Activated naive CD4-positive, alpha-beta T cell treated with anti-CD3 and anti-CD28 coated beads, Interleukin-2, amount 10 ng/mL, durations not matched to agents 7 days and 5 days (primary cell): ENCODE measurements around the gene SGCD.

Source experiments
- CTCF ChIA-PET: fragments of 350-600 bp; sonication (Branson Sonifier 250); formaldehyde crosslinking; loops from one replicate; lab custom pipeline; 2021; ENCODE audit warnings: antibody characterized with exemption; lab: Charles Lee
- DNase-seq: peaks from one replicate; pipeline ENCODE4 v3.0.0-alpha.2; 2020
- H3K27ac Mint-ChIP-seq: one replicate; pipeline ENCODE4 v1.8.0; 2021; ENCODE audit warnings: mild to moderate bottlenecking, moderate library complexity, mixed read lengths
- H3K27me3 Mint-ChIP-seq: one replicate; pipeline ENCODE4 v1.8.0; 2021; ENCODE audit warnings: mild to moderate bottlenecking, mixed read lengths
- H3K36me3 Mint-ChIP-seq: one replicate; pipeline ENCODE4 v1.8.0; 2021; ENCODE audit warnings: mixed read lengths
- H3K4me1 Mint-ChIP-seq: one replicate; pipeline ENCODE4 v1.8.0; 2021; ENCODE audit warnings: mixed read lengths
- H3K4me3 Mint-ChIP-seq: one replicate; pipeline ENCODE4 v1.8.0; 2021; ENCODE audit warnings: mild to moderate bottlenecking, moderate library complexity, mixed read lengths
- H3K9me3 Mint-ChIP-seq: one replicate; pipeline ENCODE4 v1.8.0; 2021; ENCODE audit warnings: mixed read lengths

The SGCD gene

DNA sequence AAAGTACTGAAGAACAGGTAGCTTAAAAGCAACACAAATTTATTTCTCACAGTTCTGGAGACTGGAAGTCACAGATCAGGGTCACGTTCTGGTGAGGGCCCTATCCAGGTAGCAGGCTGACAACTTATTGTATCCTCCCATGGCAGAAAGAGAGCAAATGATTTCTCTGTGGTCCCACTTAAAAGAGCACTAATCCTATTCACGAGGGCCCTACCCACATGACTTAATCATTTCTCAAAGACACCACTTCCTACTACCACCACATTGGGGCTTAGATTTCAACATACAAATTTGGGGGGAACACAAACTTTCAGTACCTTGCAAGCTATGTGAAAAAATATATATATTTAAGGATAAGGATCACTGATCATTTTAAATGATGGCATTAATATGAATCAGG, 447.3 kb downstream of the SGCD start:
- H3K27me3 Mint-ChIP-seq: peaks cover 3% of the 10 kb centered on the region
- H3K27ac Mint-ChIP-seq: no peak overlapping the region
- H3K4me3 Mint-ChIP-seq: no peak overlapping the region
- no peak for DNase-seq
- no peaks in the 10 kb centered on the region for H3K9me3 Mint-ChIP-seq
- peaks cover 3% of the 10 kb centered on the region for H3K36me3 Mint-ChIP-seq
- peaks cover 17% of the 10 kb centered on the region for H3K4me1 Mint-ChIP-seq
- CTCF ChIA-PET: no interaction called here

DNA sequence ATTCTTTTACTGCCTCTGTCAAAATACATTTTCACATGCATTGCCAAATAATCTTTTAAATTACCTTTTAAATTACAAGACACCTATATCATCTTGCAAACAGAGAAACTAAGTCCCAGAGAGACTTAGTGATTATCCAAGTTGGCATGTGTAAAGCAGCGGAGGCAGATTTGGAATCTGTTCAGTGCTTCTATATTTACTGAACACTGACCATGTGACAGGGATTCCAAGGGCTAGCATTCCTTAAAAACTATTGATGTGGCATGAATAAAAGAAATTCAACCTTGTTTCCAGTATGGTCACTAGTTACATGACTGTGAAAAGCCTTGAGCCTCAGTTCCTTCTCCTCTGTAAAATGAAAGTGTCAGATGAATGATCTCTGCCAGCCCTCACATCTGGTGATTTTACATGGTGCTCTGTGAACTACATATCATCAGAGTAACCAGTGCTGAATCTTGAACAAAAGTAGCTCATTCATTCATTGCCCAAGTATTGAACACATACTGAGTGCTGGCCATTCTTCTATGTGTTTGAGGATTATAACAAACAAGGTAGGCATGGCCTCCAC, 451.3 kb downstream of the SGCD start:
- no peak overlapping the region for H3K4me3 Mint-ChIP-seq

DNA sequence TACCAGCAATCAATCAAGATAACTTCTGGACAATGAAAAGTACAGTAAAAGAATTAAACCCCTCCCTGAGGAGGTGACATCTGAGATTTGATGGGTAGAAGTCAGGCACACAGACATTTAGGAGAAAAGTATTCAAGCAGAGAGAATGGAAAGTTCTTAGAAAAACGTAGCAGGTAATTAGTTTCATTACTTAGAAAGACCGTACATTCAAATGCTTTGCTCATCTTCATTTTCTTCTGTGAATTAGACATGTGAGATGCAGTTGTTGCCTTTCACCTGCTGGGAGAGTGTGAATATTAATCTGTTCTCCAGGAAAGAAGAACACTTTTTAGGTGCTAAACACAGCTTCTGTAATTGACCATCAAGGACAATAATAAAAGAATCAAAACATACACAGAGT, 451.8 kb downstream of the SGCD start:
- peak overlapping the region; percentile 82 for H3K27ac Mint-ChIP-seq
- no peak for DNase-seq
- no peak overlapping the region for H3K4me3 Mint-ChIP-seq
- H3K4me1 Mint-ChIP-seq: peaks cover 19% of the 10 kb centered on the region
- CTCF ChIA-PET: no interaction called here
- peaks cover 3% of the 10 kb centered on the region for H3K36me3 Mint-ChIP-seq
- H3K9me3 Mint-ChIP-seq: no peaks in the 10 kb centered on the region
- peaks cover 3% of the 10 kb centered on the region for H3K27me3 Mint-ChIP-seq

More for the DNA sequence above, 451.3 kb downstream of the SGCD start:
- peak overlapping the region; percentile 82 for H3K27ac Mint-ChIP-seq
- peaks cover 19% of the 10 kb centered on the region for H3K4me1 Mint-ChIP-seq
- DNase-seq: no peak
- no peaks in the 10 kb centered on the region for H3K9me3 Mint-ChIP-seq
- H3K36me3 Mint-ChIP-seq: peaks cover 3% of the 10 kb centered on the region
- CTCF ChIA-PET: no interaction called here
- peaks cover 3% of the 10 kb centered on the region for H3K27me3 Mint-ChIP-seq

DNA sequence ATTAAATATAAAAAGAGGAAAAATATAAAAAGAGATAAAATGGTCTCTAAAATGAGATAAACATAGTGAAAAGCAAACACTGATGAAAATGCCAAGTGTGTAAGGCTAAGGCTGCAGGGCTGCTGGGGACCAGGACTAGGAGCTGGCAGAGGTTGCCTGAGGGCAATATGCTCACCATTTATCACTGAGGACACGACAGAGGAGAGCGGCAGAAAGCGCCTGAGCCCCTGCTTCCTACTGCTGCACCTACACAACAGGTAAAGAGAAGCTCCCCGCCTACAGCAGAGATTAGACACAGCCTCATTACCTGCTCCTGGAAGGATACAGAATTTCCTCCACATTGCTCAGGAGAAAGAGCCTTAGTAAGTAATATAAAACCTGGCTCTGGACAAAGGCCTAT, 452.5 kb downstream of the SGCD start:
- CTCF ChIA-PET: no interaction called here
- no peak for DNase-seq
- Mint-ChIP-seq H3K27ac (no peak overlapping the region), H3K4me1 (peaks cover 16% of the 10 kb centered on the region), H3K4me3 (no peak overlapping the region), H3K36me3 (peaks cover 3% of the 10 kb centered on the region), H3K9me3 (no peaks in the 10 kb centered on the region), H3K27me3 (peaks cover 3% of the 10 kb centered on the region)

DNA sequence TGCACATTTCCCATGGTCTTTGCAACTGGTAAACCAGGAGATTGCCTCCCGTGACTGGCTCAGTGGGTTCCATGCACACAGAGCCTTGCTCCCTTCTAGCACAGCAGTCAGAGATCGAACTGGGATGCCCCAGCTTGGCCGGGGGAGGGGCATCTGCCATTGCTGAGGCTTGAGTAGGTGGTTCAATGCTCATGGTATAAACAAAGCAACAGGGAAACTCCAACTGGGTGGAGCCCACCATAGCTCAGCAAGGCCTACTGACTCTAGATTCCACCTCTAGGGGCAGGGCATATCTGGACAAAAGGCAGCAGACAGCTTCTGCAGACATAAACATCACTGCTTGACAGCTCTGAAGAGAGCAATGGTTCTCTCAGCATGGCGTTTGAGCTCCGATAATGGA, 456.1 kb downstream of the SGCD start:
- CTCF ChIA-PET: interaction anchor here (0.8 kb wide), 1 partner anchor 1046 kb away, joined by 3 read pairs; no protein-coding TSS in a partner anchor
- no peaks in the 10 kb centered on the region for H3K27me3 Mint-ChIP-seq
- no peak for DNase-seq
- no peak overlapping the region for H3K4me3 Mint-ChIP-seq
- peaks cover 13% of the 10 kb centered on the region for H3K4me1 Mint-ChIP-seq
- no peaks in the 10 kb centered on the region for H3K9me3 Mint-ChIP-seq
- H3K36me3 Mint-ChIP-seq: no peaks in the 10 kb centered on the region
- H3K27ac Mint-ChIP-seq: no peak overlapping the region

DNA sequence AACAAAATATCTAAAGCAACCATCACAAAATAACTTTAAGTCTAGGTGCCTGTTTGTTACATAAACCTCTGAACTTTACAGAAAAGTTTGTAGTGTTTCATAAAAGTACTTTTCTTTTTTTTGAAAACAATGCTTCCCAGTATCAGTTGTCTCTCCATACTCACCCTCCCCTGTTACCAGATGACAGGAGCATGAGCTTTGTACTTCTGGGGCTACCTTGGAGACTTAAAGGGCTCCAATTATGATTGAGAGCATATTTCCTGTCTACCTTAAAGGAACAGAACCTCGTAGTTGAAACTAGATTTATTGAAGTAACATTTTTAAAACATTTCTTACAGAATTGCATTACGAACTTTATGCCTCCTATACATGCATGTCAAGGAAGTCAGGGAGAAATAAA, 467.7 kb downstream of the SGCD start:
- no peak for DNase-seq
- Mint-ChIP-seq H3K4me3 (no peak overlapping the region), H3K9me3 (peaks cover 3% of the 10 kb centered on the region), H3K36me3 (no peaks in the 10 kb centered on the region), H3K27ac (no peak overlapping the region), H3K27me3 (peaks cover 6% of the 10 kb centered on the region), H3K4me1 (peaks cover 15% of the 10 kb centered on the region)
- CTCF ChIA-PET: no interaction called here

DNA sequence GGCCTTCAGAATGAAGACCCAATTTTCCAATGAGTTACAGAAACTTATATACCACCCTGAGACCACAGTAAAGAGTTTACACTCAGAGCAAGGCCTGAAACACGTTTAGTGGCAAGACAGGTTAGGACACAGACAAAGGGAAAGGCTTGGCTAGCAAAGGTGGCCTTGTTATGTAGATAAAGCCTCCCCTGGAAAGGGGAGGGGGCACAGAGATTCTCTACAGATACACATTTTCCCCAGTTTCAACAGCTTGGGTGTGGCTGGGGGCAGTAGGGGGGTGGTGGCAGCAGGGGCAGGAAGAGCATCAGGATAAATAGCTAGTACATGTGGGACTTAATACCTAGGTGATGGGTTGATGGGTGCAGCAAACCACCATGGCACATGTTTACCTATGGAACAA, 471.2 kb downstream of the SGCD start:
- Mint-ChIP-seq H3K27me3 (peaks cover 6% of the 10 kb centered on the region), H3K36me3 (no peaks in the 10 kb centered on the region), H3K4me1 (peaks cover 15% of the 10 kb centered on the region), H3K4me3 (no peak overlapping the region), H3K27ac (no peak overlapping the region), H3K9me3 (no peaks in the 10 kb centered on the region)
- DNase-seq: no peak
- CTCF ChIA-PET: interaction anchor here (1.1 kb wide), 1 partner anchor 8 kb away, joined by 3 read pairs; no protein-coding TSS in a partner anchor

DNA sequence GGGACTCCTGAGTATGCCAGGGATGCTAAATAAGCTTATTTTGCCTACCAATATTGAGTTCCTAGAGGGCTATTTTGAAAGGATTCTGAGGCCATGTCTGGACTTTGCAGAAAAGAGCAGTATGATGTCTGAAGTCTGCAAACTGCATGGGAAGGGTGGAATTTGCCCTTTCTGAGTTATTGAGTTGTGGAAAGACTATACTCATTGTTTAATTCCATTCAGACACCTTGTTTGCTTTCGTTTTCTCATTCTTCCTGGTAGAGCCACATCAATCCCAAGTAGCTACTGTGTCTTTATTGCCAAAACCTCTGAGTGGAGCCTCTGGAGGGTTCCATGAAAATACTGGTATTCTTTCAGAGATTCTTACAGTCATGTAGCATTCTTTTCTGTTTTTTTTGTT, 472.2 kb downstream of the SGCD start:
- CTCF ChIA-PET: no interaction called here
- no peaks in the 10 kb centered on the region for H3K36me3 Mint-ChIP-seq
- peaks cover 6% of the 10 kb centered on the region for H3K27me3 Mint-ChIP-seq
- H3K9me3 Mint-ChIP-seq: no peaks in the 10 kb centered on the region
- peaks cover 15% of the 10 kb centered on the region for H3K4me1 Mint-ChIP-seq
- DNase-seq: no peak
- no peak overlapping the region for H3K4me3 Mint-ChIP-seq
- H3K27ac Mint-ChIP-seq: no peak overlapping the region

DNA sequence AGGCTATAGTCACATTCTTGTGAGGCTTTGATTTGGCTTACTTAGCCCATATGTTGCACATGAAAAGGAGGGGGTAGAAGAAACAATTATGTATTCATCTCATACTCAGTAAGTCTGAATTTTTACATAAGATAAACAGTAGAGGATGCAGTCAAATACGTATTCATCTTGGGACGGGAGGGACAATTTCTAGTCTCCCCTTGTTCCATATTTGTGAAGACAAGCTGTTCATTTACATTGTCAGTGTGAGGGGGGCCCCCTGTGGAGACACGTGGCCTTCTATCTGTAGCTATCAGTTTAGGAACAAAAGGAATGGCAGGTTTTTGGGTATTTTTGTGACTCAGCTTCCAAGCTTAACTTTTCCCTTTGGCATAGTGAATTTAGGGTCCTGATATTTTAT, 474.0 kb downstream of the SGCD start:
- Mint-ChIP-seq H3K36me3 (peaks cover 2% of the 10 kb centered on the region), H3K27me3 (peaks cover 6% of the 10 kb centered on the region), H3K4me3 (no peak overlapping the region), H3K4me1 (peaks cover 11% of the 10 kb centered on the region), H3K27ac (no peak overlapping the region), H3K9me3 (no peaks in the 10 kb centered on the region)
- no peak for DNase-seq
- CTCF ChIA-PET: interaction anchor here (1.6 kb wide), 1 partner anchor 14 kb away, joined by 6 read pairs; no protein-coding TSS in a partner anchor

DNA sequence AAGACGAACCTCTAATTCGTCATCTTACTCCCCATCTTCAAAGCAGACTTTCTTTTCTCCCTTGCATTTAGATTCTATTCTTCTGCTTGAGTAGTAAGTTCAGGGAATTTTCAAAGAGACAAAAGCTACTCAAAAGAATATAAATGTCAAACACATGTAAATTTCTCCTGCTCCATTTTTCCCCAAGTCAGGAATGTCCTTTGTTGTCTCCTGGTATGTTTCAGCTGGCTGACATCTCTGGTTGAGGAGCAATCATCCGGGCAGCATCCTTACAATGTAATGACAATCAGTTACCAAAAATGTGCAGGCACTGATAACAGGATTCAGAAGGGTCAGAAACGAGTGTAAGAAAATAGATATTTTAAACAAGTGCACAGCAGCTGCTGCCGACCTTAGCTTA, 475.5 kb downstream of the SGCD start:
- no peak for DNase-seq
- Mint-ChIP-seq H3K4me1 (peaks cover 11% of the 10 kb centered on the region), H3K9me3 (no peaks in the 10 kb centered on the region), H3K27ac (no peak overlapping the region), H3K27me3 (no peaks in the 10 kb centered on the region), H3K36me3 (peaks cover 2% of the 10 kb centered on the region), H3K4me3 (no peak overlapping the region)
- CTCF ChIA-PET: interaction anchor here (0.6 kb wide), 1 partner anchor 13 kb away, joined by 4 read pairs; no protein-coding TSS in a partner anchor

DNA sequence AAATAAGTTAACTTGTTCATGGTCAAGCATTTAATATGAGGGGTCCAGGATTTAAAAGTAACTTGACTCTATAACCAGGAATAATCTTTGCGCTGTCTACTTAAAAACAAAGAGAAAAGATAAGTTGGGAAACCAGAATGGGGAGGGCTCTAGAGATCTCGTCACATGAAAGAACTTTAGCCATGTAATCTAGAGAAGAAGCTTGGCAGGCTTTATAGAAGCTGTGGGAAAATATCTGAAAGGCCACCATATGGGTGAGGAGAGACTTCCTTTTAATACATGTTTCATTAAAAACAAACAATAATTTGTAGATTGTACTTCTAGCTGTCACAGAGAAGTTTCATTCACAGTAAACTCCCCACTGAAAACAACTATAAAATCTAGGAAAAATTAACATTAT, 476.4 kb downstream of the SGCD start:
- DNase-seq: no peak
- Mint-ChIP-seq H3K4me3 (no peak overlapping the region), H3K36me3 (peaks cover 2% of the 10 kb centered on the region), H3K4me1 (peaks cover 11% of the 10 kb centered on the region), H3K27ac (no peak overlapping the region), H3K27me3 (no peaks in the 10 kb centered on the region), H3K9me3 (no peaks in the 10 kb centered on the region)
- CTCF ChIA-PET: no interaction called here

DNA sequence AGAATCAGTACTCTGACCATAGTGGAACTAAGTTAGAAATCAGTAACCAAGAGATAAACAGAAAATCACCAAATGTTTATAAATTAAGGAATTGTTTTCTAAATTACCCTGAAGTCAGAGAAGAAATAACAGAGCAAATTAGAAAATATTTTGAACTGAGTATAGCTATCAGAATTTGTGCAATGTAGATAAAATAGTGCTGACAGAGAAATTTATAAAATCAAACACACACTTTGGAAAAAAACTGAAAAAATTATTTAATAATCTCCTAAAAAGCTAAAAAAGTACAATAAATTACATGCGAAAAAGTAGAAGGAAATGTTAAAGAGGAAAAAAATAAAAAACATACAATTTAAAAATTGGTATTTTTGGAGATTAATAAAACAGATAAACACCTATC, 486.0 kb downstream of the SGCD start:
- no peak overlapping the region for H3K27ac Mint-ChIP-seq

DNA sequence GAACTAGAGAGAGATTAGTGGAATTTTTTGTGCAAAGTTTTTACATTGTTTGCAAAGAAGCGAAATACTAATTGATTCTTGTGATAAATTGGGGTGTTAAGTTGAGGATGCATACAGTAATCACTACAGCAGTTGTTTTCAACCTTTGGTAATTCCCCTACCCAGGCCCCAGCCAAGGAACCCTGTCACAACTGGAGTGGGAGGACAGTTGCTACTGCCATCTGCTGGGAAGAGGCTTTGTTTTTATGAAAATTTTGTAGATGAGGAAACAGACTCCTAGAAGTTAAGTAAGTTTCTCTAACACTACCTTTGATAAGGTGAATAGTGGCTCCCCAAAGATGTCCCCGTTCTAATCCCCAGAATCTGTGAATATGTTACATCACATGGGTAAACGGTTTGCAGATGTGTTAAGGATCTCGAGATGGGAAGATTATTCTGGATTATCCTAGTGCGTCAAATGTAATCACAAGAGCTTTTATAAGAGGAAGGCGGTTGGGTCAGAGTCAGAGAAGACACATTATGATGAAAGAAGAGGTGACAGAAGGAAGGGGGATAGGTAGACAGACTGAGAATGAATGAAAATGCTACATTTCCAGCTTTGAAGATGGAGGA, 489.1 kb downstream of the SGCD start:
- H3K27me3 Mint-ChIP-seq: no peaks in the 10 kb centered on the region
- DNase-seq: peak; percentile 56
- peaks cover 4% of the 10 kb centered on the region for H3K4me1 Mint-ChIP-seq
- peaks cover 2% of the 10 kb centered on the region for H3K9me3 Mint-ChIP-seq
- no peak overlapping the region for H3K4me3 Mint-ChIP-seq
- CTCF ChIA-PET: interaction anchor here (0.6 to 3.7 kb wide), 11 partner anchors 10 to 316 kb away, joined by 3 to 14 read pairs (median 4); no protein-coding TSS in a partner anchor
- H3K27ac Mint-ChIP-seq: no peak overlapping the region
- H3K36me3 Mint-ChIP-seq: no peaks in the 10 kb centered on the region

More for the DNA sequence above, 486.0 kb downstream of the SGCD start:
- no peak overlapping the region for H3K4me3 Mint-ChIP-seq
- DNase-seq: no peak
- no peaks in the 10 kb centered on the region for H3K36me3 Mint-ChIP-seq
- H3K27me3 Mint-ChIP-seq: no peaks in the 10 kb centered on the region
- CTCF ChIA-PET: no interaction called here
- H3K9me3 Mint-ChIP-seq: peaks cover 2% of the 10 kb centered on the region
- peaks cover 4% of the 10 kb centered on the region for H3K4me1 Mint-ChIP-seq
